HEK293 (cell line): Measurements from ENCODE around the gene OTUD3.

Experiments
- ATF2 ChIP-seq: fragments of 450-650 bp; formaldehyde crosslinking; IDR thresholded peaks from 2 replicates; pipeline ENCODE4 v1.5.1; 2016; ENCODE audit warnings: missing biosample characterization, missing genetic modification characterization, low read depth
- BCL11A ChIP-seq: fragments of 450-650 bp; formaldehyde crosslinking; IDR thresholded peaks from 2 replicates; pipeline ENCODE4 v1.5.1; 2016; ENCODE audit warnings: low read depth, missing biosample characterization, missing genetic modification characterization
- ZBTB20 ChIP-seq: fragments of 450-650 bp; formaldehyde crosslinking; IDR thresholded peaks from 2 replicates; pipeline ENCODE4 v1.5.1; 2016; ENCODE audit warnings: missing biosample characterization, missing genetic modification characterization
- ZBTB26 ChIP-seq: fragments of 450-650 bp; formaldehyde crosslinking; optimal IDR thresholded peaks from 2 replicates; pipeline ENCODE3; 2016; ENCODE audit warnings: missing biosample characterization, mild to moderate bottlenecking, missing genetic modification characterization
- ZNF138 ChIP-seq: fragments of 450-650 bp; formaldehyde crosslinking; IDR thresholded peaks from 2 replicates; pipeline ENCODE4 v1.5.1; 2016; ENCODE audit warnings: missing biosample characterization, missing genetic modification characterization, borderline replicate concordance
- ZNF248 ChIP-seq: fragments of 450-650 bp; formaldehyde crosslinking; IDR thresholded peaks from 2 replicates; pipeline ENCODE4 v1.5.1; 2017; ENCODE audit warnings: missing biosample characterization, missing genetic modification characterization
- ZNF350 ChIP-seq: fragments of 450-650 bp; formaldehyde crosslinking; IDR thresholded peaks from 2 replicates; pipeline ENCODE4 v1.5.0; 2017; ENCODE audit warnings: missing biosample characterization, mild to moderate bottlenecking, missing genetic modification characterization
- TF ChIP-seq, protein P1 (sequence below): fragments of 450-650 bp; formaldehyde crosslinking; IDR thresholded peaks from 2 replicates; pipeline ENCODE4 v1.5.1; 2016; ENCODE audit warnings: missing biosample characterization, missing genetic modification characterization
- TF ChIP-seq, protein P2 (sequence below): fragments of 450-650 bp; formaldehyde crosslinking; IDR thresholded peaks from 2 replicates; pipeline ENCODE4 v1.5.1; 2016; ENCODE audit warnings: missing biosample characterization, missing genetic modification characterization

- TF ChIP-seq, protein P1, sequence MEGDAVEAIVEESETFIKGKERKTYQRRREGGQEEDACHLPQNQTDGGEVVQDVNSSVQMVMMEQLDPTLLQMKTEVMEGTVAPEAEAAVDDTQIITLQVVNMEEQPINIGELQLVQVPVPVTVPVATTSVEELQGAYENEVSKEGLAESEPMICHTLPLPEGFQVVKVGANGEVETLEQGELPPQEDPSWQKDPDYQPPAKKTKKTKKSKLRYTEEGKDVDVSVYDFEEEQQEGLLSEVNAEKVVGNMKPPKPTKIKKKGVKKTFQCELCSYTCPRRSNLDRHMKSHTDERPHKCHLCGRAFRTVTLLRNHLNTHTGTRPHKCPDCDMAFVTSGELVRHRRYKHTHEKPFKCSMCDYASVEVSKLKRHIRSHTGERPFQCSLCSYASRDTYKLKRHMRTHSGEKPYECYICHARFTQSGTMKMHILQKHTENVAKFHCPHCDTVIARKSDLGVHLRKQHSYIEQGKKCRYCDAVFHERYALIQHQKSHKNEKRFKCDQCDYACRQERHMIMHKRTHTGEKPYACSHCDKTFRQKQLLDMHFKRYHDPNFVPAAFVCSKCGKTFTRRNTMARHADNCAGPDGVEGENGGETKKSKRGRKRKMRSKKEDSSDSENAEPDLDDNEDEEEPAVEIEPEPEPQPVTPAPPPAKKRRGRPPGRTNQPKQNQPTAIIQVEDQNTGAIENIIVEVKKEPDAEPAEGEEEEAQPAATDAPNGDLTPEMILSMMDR (tag by site-specific recombination) = no peak
- TF ChIP-seq ZBTB26 (tag by site-specific recombination) = no peak
- no peak for TF ChIP-seq BCL11A (tag by site-specific recombination)
- TF ChIP-seq ZBTB20 (tag by site-specific recombination) = no peak
- no peak for TF ChIP-seq ATF2
- no peak for TF ChIP-seq ZNF350 (tag by site-specific recombination)
- TF ChIP-seq, protein P2, sequence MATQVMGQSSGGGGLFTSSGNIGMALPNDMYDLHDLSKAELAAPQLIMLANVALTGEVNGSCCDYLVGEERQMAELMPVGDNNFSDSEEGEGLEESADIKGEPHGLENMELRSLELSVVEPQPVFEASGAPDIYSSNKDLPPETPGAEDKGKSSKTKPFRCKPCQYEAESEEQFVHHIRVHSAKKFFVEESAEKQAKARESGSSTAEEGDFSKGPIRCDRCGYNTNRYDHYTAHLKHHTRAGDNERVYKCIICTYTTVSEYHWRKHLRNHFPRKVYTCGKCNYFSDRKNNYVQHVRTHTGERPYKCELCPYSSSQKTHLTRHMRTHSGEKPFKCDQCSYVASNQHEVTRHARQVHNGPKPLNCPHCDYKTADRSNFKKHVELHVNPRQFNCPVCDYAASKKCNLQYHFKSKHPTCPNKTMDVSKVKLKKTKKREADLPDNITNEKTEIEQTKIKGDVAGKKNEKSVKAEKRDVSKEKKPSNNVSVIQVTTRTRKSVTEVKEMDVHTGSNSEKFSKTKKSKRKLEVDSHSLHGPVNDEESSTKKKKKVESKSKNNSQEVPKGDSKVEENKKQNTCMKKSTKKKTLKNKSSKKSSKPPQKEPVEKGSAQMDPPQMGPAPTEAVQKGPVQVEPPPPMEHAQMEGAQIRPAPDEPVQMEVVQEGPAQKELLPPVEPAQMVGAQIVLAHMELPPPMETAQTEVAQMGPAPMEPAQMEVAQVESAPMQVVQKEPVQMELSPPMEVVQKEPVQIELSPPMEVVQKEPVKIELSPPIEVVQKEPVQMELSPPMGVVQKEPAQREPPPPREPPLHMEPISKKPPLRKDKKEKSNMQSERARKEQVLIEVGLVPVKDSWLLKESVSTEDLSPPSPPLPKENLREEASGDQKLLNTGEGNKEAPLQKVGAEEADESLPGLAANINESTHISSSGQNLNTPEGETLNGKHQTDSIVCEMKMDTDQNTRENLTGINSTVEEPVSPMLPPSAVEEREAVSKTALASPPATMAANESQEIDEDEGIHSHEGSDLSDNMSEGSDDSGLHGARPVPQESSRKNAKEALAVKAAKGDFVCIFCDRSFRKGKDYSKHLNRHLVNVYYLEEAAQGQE (tag by site-specific recombination) = no peak
- TF ChIP-seq ZNF138 (tag by site-specific recombination) = no peak
- no peak for TF ChIP-seq ZNF248 (tag by site-specific recombination)
Measured at GRCh38 chr1:19940486-19941205, 58.5 kb downstream of the OTUD3 start.
